Activated CD8-positive, alpha-beta memory T cell treated with anti-CD3 and anti-CD28 coated beads, Interleukin-2, amount 50 U/mL, for 1 hour (primary cell): ENCODE results near the gene OR1I1.
"Not testable (repeated sequence)": the region's sequence is repeated elsewhere in the genome, so short reads cannot be mapped to it uniquely, and the experiment has no call there.

Experiments used
- DNase-seq: peaks from one replicate; pipeline ENCODE4 v3.0.0-alpha.2; 2020; ENCODE audit errors: extremely low read depth

Gene OR1I1, protein sequence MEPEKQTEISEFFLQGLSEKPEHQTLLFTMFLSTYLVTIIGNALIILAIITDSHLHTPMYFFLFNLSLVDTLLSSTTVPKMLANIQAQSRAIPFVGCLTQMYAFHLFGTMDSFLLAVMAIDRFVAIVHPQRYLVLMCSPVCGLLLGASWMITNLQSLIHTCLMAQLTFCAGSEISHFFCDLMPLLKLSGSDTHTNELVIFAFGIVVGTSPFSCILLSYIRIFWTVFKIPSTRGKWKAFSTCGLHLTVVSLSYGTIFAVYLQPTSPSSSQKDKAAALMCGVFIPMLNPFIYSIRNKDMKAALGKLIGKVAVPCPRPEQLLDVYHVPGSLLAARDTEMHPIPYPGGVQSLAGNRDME

GRCh38 chr19:15081911-15082310 lies at the start of gene OR1I1:
Gene OR1I1 (plus strand): TSS chr19:15082211. CDS start chr19:15087066, 4,855 bp downstream.
- DNase-seq, result no peak

DNA sequence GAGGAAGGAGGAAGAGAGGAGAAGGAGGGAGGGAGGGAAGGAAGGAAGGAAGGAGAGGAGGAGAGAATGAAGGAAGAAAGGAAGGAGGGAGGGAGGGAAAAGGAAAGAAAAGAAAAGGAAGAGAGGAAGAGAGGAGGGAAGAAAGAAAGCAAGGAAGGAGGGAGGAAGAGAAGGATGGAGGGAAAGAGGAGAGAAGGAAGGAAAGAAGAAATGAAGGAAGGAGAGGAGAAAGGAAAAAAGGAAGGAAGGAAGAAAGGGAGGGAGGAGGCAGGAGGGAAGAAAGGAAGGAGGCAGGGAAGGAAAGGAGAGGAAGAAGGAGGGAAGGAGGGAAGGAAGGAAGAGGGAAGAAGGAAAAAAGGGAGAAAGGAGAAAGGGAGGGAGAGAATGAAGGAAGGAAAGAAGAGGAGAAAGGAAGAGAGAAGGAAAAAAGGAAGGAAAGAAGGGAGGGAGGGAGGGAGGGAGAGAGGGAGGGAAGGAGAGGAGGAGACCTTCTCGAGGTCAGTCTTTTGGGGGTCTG lies 46.2 kb upstream of the OR1I1 start:
- DNase-seq, result no peak

DNA sequence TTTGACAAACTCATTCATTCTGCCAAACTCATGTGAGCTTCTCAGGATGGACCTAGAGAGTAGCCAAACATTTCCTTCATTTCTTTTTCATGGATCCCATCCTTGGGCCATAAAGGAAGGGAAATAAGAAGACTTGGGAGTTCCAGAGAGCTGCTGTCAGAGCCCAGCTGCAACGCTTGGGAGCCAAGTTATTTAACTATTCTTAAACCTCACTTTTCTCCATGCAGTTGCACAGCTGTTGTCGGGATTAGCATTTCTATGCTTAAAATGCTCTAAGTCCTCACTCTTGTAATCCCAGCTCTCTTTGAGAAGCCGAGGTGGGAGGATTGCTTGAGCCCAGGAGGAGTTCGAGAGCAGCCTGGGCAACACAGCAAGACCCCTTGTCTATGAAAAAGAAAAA lies 44.4 kb upstream of the OR1I1 start:
- no peak for DNase-seq

DNA sequence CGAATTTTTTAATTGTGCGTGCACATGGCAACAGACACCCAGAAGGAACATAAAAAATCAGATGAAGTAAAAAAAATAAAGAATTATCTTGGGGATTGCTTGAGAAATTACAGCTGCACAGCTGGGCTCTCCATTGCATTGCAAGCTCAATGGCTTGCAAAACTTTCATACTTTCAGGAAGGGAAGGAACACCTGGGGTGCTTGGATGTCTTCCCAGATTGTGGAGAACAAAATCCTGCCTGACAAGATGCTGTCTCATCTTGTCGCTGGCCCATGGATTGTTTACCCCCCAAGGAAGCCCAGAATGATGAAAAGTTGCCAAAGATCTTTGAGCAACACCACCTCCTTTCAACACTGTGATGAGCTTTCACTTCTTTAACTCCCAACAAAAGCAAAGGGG lies 43.7 kb upstream of the OR1I1 start:
- no peak for DNase-seq

- DNase-seq, result no peak
These were observed 40.0 kb upstream of the OR1I1 start for GRCh38 chr19:15042003-15042402.

DNA sequence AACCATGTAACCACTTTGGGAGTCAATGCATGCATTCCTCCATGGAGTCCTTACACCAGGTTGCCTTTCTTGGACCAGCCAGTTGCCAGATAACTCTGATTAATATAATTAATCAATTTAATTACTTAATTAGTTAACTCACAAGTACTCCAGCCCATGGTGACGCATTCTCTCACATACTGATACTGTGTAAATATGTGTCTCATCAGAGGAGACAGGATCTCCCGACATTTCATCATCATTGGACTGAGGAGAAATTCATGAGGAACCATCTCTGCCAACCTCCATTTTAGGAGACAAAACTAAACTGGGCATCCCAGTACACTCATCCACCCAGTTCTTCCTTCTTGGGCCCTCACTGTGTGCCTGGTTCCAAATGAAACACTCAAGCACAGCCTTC lies 39.2 kb upstream of the OR1I1 start:
- DNase-seq, result no peak

DNA sequence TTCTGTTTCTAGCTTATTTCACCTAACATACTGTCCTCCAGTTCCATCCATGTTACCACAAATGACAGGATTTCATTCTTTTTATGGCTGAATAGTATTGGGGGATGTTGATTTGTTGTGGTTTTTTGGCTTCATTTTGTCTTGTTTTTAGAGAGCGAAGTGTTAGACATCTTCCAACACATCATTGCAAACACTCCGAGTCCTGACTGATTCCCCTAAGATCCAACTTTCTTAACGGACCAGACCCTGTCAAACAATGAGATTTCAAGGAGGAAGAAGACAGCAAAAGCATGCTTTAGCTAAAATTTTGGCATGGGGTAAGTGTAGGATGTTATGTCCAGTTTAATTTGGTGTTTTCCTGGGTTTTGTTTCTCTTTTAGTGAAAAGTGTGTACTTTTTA lies 36.5 kb upstream of the OR1I1 start:
- no peak for DNase-seq

DNA sequence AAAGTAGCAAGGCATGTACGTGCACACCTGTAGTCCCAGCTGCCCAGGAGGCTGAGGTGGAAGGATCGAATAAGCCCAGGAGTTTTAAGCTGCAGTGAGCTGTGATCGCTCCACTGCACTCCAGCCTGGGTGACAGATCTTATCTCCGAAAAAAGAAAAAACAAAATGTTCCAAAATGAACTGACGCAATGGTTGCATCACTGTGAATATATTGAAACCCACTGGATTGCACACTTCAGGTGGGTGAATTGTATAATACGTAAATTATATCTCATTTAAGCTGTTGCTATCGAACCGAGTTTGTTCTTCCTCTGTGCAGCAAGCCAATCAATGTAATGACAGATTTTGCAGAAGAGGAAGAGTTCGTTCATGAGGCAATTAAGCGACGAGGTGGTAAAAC lies 34.3 kb upstream of the OR1I1 start:
- DNase-seq, result no peak

DNA sequence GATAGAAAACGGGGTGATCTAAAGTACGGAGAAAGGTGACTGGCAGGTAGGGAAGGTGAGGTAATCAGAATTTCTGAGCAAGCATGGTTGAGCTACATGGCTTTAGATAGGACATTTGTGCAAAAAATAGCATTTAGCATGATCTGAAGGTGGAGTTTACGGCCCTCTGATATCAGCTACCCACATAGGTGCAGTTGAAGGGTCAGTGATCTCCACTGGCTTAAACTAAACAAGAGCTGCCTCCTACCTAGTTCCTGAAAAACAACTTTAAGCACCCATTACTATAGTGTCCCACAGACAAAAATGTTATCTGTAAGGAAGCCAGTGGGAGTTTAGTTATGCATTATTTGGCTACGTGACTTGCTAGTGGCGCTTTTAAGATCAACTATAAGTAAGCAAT lies 33.9 kb upstream of the OR1I1 start:
- DNase-seq, result no peak

DNA sequence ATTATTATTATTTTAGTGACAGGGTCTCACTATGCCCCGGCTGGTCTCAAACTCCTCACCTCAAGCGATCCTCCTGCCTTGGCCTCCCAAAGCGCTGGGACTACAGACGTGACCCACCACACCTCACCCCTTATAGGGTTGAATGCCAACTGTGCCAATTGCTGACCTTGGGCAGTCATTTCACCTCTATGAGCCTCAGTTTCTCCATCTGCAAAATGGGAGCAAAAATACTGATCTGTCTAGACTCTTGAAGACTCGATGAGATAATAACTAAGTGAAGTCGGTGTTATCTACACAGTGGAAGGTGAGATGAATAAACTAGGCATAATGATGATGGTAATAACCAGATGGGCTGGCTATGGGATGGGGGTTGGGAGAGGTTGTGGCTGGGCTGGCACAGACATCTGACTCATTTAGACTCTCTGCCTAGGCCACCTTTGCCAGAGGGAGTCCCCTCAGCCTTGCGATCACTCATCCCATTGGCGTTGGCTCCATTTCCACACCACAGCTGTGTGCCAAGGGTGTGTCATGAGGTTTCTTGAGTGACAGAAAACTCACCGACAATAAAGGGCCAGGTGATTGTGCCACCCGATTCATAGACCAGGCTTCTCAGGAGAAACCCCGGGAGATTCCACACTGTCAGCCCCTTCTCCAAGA lies 33.0 kb upstream of the OR1I1 start, which contains the start of gene CASP14:
TSS of gene CASP14 (plus strand) at position 596 of the 657 bp plus-strand sequence. CDS start 2,772 bp downstream, outside the sequence.
- DNase-seq, result no peak

DNA sequence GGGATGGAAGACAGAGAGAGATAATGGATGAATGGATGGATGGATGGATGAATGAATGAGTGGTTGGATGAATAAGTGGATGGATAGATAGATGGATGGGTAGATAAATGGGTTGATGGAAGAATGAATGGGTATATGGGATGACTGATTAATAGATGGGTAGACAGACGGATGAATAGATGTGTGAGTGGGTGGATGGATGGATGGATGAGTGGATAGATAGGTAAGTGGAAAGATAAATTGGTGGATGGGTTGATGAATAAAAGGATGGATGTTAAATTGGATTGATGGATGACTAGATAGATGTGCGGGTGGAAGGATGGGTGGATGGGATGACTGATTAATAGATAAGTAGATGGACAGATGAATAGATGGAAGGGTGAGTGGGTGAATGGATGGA lies 31.4 kb upstream of the OR1I1 start:
- DNase-seq, result no peak

DNA sequence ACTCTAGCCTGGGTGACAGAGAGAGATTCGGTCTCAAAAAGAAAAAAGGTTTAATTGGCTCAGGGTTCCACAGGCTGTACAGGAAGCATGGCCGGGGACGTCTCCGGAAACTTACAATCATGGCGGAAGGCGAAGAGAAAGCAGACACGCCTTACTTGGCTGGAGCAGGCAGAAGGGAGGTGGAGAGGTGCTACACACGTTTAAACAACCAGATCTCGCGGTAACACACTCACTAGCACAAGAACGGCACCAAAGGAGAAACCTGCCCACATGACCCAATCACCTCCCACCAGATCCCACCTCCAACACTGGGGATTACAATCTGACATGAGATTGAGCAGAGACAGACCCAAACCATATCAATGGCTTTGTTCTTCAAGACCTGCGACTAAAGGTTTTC lies 20.0 kb upstream of the OR1I1 start:
- DNase-seq, result no peak

DNA sequence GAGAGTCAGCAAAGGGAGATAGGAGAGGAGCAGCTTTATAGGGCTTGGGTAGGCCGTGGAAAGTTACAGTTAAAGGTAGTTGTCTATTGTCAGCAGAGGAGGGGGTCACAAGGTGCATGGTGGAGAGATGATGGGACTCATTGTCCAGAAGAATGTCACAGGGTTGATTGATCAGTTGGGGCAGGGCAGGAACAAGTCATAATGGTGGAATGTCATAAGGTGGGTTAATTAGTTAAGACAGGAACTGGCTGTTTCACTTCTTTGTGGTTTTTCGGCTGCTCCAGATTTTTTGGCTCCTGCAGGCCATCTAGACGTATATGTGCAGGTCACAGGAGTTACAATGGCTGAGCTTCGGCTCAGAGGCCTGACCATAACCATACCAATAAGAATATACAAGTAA lies 11.6 kb upstream of the OR1I1 start:
- not testable (repeated sequence) for DNase-seq

DNA sequence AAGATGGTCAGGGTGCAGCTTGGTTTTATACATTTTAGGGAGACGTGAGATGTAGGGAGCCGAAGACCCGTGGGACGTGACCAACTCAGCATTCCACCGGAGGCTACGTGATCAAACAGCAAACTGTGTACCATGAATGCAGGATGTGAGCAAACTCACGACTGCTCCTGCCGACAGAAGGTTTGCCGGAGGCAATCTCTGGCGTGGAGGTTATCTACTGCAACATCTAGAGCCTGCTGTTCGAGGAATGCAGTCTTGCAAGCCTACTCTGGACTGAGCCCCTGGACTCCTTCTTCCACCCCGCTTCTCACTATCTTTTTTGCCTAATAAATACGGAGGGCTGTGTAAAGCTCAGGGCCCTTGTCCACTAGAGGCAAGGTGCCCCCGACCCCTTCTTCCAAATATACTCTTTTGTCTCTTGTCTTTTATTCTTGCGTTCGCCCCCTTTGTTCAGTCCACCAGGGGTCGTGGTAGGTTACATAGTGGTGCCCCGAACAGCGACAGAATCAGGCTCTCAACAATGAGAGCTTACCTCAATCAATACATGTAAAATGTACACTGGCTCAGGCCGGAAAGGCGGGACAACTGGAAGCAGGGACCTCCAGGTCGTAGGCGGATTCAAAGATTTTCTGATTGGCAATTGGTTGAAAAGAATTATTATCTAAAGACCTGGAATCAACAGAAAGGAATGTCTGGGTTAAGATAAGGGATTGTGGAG lies 8.9 kb upstream of the OR1I1 start:
- no peak for DNase-seq

GRCh38 chr19:15074371-15074770 lies 7.6 kb upstream of the OR1I1 start:
- DNase-seq, result no peak

DNA sequence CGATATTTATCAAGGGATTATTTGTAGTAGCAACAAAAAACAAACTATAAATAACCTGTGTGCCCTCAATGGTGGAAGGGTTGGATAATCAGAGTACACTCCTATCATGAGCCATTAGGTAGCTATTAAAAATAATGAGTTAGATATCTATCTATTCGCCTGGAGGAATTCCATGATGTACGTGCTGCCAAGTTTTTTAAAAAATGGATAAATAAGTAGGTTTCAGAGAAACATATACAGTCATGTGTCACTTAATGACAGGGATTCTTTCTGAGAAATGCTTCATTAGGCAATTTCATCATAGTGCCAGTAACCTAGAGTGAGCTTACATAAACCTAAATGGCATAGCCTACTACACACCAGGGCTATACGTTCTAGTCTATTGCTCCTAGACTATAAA lies 6.2 kb upstream of the OR1I1 start:
- DNase-seq, result no peak

DNA sequence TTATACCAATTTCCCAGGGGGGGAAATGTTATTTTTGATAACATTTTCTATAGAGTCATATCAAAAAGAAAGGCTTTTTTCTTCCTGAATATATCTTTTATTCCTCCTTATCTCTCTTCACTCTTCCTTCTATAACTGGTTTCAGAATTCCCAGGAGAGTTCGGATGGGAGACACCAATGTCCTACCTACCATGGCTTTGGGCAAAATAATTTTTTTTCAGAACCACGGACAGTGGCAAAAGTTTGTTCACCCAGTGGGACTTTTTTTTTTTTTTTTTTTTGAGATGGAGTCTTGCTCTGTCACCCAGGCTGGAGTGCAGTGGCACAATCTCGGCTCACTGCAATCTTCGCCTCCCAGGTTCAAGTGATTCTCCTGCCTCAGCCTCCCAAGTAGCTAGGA lies 2.0 kb upstream of the OR1I1 start:
- DNase-seq, result not testable (repeated sequence)

- DNase-seq, result no peak
These were observed 5.2 kb downstream of the OR1I1 start for GRCh38 chr19:15087182-15087581.

DNA sequence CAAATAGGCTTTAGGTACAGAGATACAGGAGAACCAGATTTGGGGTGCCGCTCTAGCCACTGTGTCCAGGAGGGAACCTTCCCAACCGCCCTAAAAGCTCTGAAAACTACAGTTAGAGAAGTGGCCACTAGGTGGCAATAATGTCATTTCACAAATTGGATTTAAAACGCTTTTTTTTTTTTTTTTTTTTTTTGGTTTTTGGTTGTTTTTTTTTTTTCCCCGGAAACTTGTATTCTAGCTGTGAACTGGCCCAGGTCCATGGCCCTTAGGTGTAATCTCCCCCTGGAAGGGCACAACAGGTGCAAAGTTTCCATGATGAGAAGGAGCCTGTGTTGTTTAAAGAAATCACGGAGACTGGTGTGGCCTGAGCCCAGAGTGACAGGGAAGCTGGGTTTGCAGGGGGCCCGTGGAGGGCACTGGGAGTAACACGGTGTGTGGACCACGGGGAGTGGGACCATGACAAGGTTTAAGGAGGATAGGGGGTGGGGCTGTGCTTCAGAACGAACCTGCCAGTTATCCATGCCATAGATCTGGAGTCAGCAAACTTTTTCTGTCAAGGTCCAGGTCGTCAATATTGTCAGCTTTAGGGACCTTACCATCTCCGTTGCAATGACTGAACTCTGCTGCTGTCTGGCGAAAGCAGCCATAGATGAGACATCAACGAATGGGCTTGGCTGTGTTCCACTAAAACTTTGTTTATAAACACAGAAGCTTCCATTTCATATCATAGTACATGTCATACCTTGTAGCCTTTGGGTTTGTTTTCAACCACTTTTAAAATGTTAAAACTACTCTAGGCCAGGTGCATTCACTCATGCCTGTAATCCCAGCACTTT lies 10.1 kb downstream of the OR1I1 start:
- DNase-seq, result peak; percentile 24

- DNase-seq, result no peak
These were observed 11.0 kb downstream of the OR1I1 start for GRCh38 chr19:15093001-15093400.

- DNase-seq, result no peak
These were observed 14.2 kb downstream of the OR1I1 start for GRCh38 chr19:15096223-15096622.

- not testable (repeated sequence) for DNase-seq
These were observed 16.0 kb downstream of the OR1I1 start for GRCh38 chr19:15097980-15098379.
